ENCODE data around the gene CSPG5.

Gene CSPG5

GRCh38 chr3:47513125-47513929 lies 65.3 kb downstream of the CSPG5 start, which contains the start of gene ELP6 (continued):
- peak; percentile 92 for TF ChIP-seq ZBTB11 (tag by site-specific recombination; conservative IDR thresholded peaks at IDR 0.05; ENCODE audit: low read depth)
- 0 out of 2 replicates have a peak, but pooled peaks have one; percentile 24 for TF ChIP-seq TRIM28 (IDR thresholded peaks at IDR 0.05; ENCODE audit: borderline replicate concordance, low read length)
- 0 out of 2 replicates have a peak, but pooled peaks have one; percentile 21 for TF ChIP-seq TSHZ1 (tag by site-specific recombination; IDR thresholded peaks at IDR 0.05; ENCODE audit: borderline replicate concordance)
- TF ChIP-seq ZNF510 (tag by site-specific recombination; IDR thresholded peaks at IDR 0.05; ENCODE audit: insufficient replicate concordance), result no peak
- peak; percentile 39; the same call in 1 of the 2 replicates for TF ChIP-seq ZBTB6 (tag by site-specific recombination; IDR thresholded peaks at IDR 0.05)
- TF ChIP-seq ZNF664 (tag by site-specific recombination; IDR thresholded peaks at IDR 0.05), result no peak
- no peak for TF ChIP-seq ZNF133 (tag by site-specific recombination; IDR thresholded peaks at IDR 0.05)
- TF ChIP-seq ZNF302 (tag by site-specific recombination; IDR thresholded peaks at IDR 0.05; ENCODE audit: low read depth), result no peak
- TF ChIP-seq OVOL3 (tag by site-specific recombination; IDR thresholded peaks at IDR 0.05), result peak; percentile 25; the same call in 1 of the 2 replicates
- TF ChIP-seq ZNF544 (tag by site-specific recombination; IDR thresholded peaks at IDR 0.05), result no peak
- TF ChIP-seq GLIS2 (tag by site-specific recombination; IDR thresholded peaks at IDR 0.05), result peak; percentile 81
- TF ChIP-seq ZNF184 (tag by site-specific recombination; IDR thresholded peaks at IDR 0.05), result no peak
- peak; percentile 71; the same call in 1 of the 2 replicates for TF ChIP-seq ZBTB20 (tag by site-specific recombination; IDR thresholded peaks at IDR 0.05)
- TF ChIP-seq ZNF623 (tag by site-specific recombination; IDR thresholded peaks at IDR 0.05), result no peak
- no peak for TF ChIP-seq ZNF610 (tag by site-specific recombination; IDR thresholded peaks at IDR 0.05; ENCODE audit: borderline replicate concordance)
- no peak for TF ChIP-seq ZNF24 (tag by site-specific recombination; IDR thresholded peaks at IDR 0.05)
- TF ChIP-seq ZNF501 (tag by site-specific recombination; IDR thresholded peaks at IDR 0.05), result peak; percentile 31; the same call in 1 of the 2 replicates
- no peak for TF ChIP-seq ZNF221 (tag by site-specific recombination; IDR thresholded peaks at IDR 0.05; ENCODE audit: borderline replicate concordance)
- peak; percentile 81 for TF ChIP-seq KLF9 (tag by site-specific recombination; IDR thresholded peaks at IDR 0.05; ENCODE audit: low read depth)
- no peak for TF ChIP-seq ZNF776 (tag by site-specific recombination; IDR thresholded peaks at IDR 0.05; ENCODE audit: borderline replicate concordance)
- peak; percentile 87 for TF ChIP-seq MYNN (tag by site-specific recombination; IDR thresholded peaks at IDR 0.05; ENCODE audit: borderline replicate concordance)
- TF ChIP-seq ZNF704 (tag by site-specific recombination; IDR thresholded peaks at IDR 0.05), result no peak
- TF ChIP-seq ZNF76 (tag by site-specific recombination; IDR thresholded peaks at IDR 0.05; ENCODE audit: borderline replicate concordance, low read depth), result peak; percentile 97
- no peak for TF ChIP-seq MZF1 (tag by site-specific recombination; IDR thresholded peaks at IDR 0.05; ENCODE audit: borderline replicate concordance)
- TF ChIP-seq ZNF211 (tag by site-specific recombination; IDR thresholded peaks at IDR 0.05; ENCODE audit: low read depth), result no peak
- TF ChIP-seq ZNF157 (tag by site-specific recombination; IDR thresholded peaks at IDR 0.05), result no peak
- no peak for TF ChIP-seq ZBTB1 (tag by site-specific recombination; IDR thresholded peaks at IDR 0.05)
- TF ChIP-seq ZNF654 (tag by site-specific recombination; IDR thresholded peaks at IDR 0.05; ENCODE audit: low read depth), result peak; percentile 15; the same call in 1 of the 2 replicates
- TF ChIP-seq ZNF202 (tag by site-specific recombination; IDR thresholded peaks at IDR 0.05; ENCODE audit: borderline replicate concordance), result no peak
